Stomach (tissue), 4 donors: Measurements from ENCODE around the gene ARMH1.
A peak's percentile ranks its signal among the peaks of the same experiment; 100 is the strongest.

ENCODE experiments used
- CTCF ChIP-seq, 7 experiments: fragments of 450-650 bp in 4 of 7; fragments of 200-600 bp in 3 of 7; sonication (generic) in 3 of 7; IDR thresholded peaks; one replicate each; pipeline ENCODE4 v1.5.1; 2016 to 2019; ENCODE audit warnings: antibody characterized with exemption in 7 of 7, control low read depth in 2 of 7, mild to moderate bottlenecking in 1 of 7
- EP300 ChIP-seq: sonication (generic); formaldehyde crosslinking; IDR thresholded peaks from one replicate; pipeline ENCODE4 v1.6.1; 2017; ENCODE audit warnings: antibody characterized with exemption
- POLR2A ChIP-seq, 4 donors: fragments of 450-650 bp; IDR thresholded peaks; one replicate each; pipeline ENCODE4 v1.6.1; 2016; ENCODE audit warnings: antibody characterized with exemption in 4 of 4, control low read depth in 2 of 4, mild to moderate bottlenecking in 1 of 4, moderate library complexity in 1 of 4
- POLR2AphosphoS5 ChIP-seq, 3 donors: sonication (generic); formaldehyde crosslinking; IDR thresholded peaks; one replicate each; pipeline ENCODE4 v1.6.1; 2016; ENCODE audit warnings: antibody characterized with exemption in 3 of 3

GRCh38 chr1:44653107-44653964 is 21.2 kb upstream of the ARMH1 start:
- TF ChIP-seq CTCF (IDR thresholded peaks at IDR 0.05) = peak in 1 of 7 experiments; percentile 5
- TF ChIP-seq POLR2A (IDR thresholded peaks at IDR 0.05) = no peak
- TF ChIP-seq EP300 = no peak
- no peak for TF ChIP-seq POLR2AphosphoS5 (IDR thresholded peaks at IDR 0.05)
